HepG2 (cell line): ENCODE results near the gene NUDT3. TPM values are rescaled to one million over a fixed set of nuclear protein-coding genes. Genes with fewer than 3 reads are reported as not detected.
A peak's percentile ranks its signal among the peaks of the same experiment; 100 is the strongest.

ENCODE experiments used
- ATAC-seq: fragments of 200-7000 bp; cut with Tn5 transposase; 3 replicates; pipeline ENCODE4 v1.9.1; 2020; ENCODE audit warnings: mild to moderate bottlenecking, moderate library complexity
- BruUV-seq: library from RNA; stranded (reverse); fragments of 400-500 nt; replicated peaks from 2 replicates; lab custom pipeline; 2021; lab: Mats Ljungman, UMichigan
- CTCF ChIA-PET: fragments of 300-600 bp; formaldehyde crosslinking; extraction: SDS; loops from one replicate; lab custom pipeline; 2021; ENCODE audit warnings: low total read pairs, inconsistent platforms, low intra/inter-chr PET ratio; lab: Yijun Ruan, JAX
- POLR2A ChIA-PET: fragments of 350-600 bp; sonication (Branson Sonifier 250); formaldehyde crosslinking; loops from one replicate; lab custom pipeline; 2020; ENCODE audit warnings: antibody characterized with exemption, inconsistent platforms; lab: Yijun Ruan, JAX
- DNase-seq: peaks from one replicate; pipeline ENCODE4 v3.0.0-alpha.2; 2015; ENCODE audit warnings: low spot score
- FAIRE-seq: peaks from 3 replicates; lab custom pipeline; 2011; peaks lifted over from hg19 to GRCh38; lab: Jason Lieb, UNC
- H2AFZ ChIP-seq: one replicate; pipeline ENCODE4 v1.6.1; 2011; ENCODE audit warnings: low read length, inconsistent platforms
- H3K27ac ChIP-seq: fragments of 300-600 bp; 3 replicates; pipeline ENCODE4 v1.8.0; 2011; ENCODE audit warnings: mixed run types, mild to moderate bottlenecking, mixed read lengths, low read length, inconsistent platforms; ENCODE audit not compliant: insufficient read depth; ENCODE audit errors: extremely low read length
- H3K27me3 ChIP-seq, 2 experiments: fragments of 200-600 bp in 1 of 2; 2 replicates in 1 of 2; 3 replicates in 1 of 2; pipeline versions ENCODE4 v1.6.0 to v1.8.0; 2011; ENCODE audit warnings: low read length in 2 of 2, mild to moderate bottlenecking in 2 of 2, moderate library complexity in 2 of 2, inconsistent platforms in 1 of 2; ENCODE audit not compliant: insufficient read depth in 2 of 2, control insufficient read depth in 1 of 2
- H3K36me3 ChIP-seq, 2 experiments: fragments of 200-600 bp in 1 of 2; replicated peaks in 1 of 2; 2 replicates in 1 of 2; 3 replicates in 1 of 2; pipeline versions ENCODE4 v1.5.1 to v1.8.0; 2011; ENCODE audit warnings: low read length in 2 of 2, inconsistent platforms in 1 of 2; ENCODE audit not compliant: insufficient read depth in 2 of 2, control insufficient read depth in 1 of 2
- H3K4me1 ChIP-seq: 2 replicates; pipeline ENCODE4 v1.5.1; 2012; ENCODE audit warnings: low read length, inconsistent platforms; ENCODE audit not compliant: insufficient read depth
- H3K4me2 ChIP-seq: 2 replicates; pipeline ENCODE4 v1.6.0; 2011; ENCODE audit warnings: low read depth, low read length, inconsistent platforms
- H3K4me3 ChIP-seq, 3 experiments: fragments of 200-600 bp in 1 of 3; sonication (generic), shearing (Covaris generic) in 1 of 3; replicated peaks in 1 of 3; 2 replicates each; pipeline ENCODE4 v1.5.1; 2011 to 2016; ENCODE audit warnings: low read length in 3 of 3, inconsistent platforms in 2 of 3, low read depth in 2 of 3, mild to moderate bottlenecking in 2 of 3, control low read depth in 1 of 3, mixed read lengths in 1 of 3; ENCODE audit not compliant: insufficient read depth in 1 of 3
- H3K79me2 ChIP-seq: one replicate; pipeline ENCODE4 v1.6.1; 2011; ENCODE audit warnings: low read length, inconsistent platforms; ENCODE audit not compliant: insufficient read depth
- H3K9ac ChIP-seq: 2 replicates; pipeline ENCODE4 v1.6.0; 2011; ENCODE audit warnings: mild to moderate bottlenecking, low read depth, low read length, inconsistent platforms; ENCODE audit not compliant: insufficient read depth
- H3K9me3 ChIP-seq: 2 replicates; pipeline ENCODE4 v1.5.1; 2012; ENCODE audit warnings: mild to moderate bottlenecking, low read length
- H4K20me1 ChIP-seq: 2 replicates; pipeline ENCODE4 v1.6.0; 2011; ENCODE audit warnings: inconsistent platforms, mild to moderate bottlenecking, low read length, moderate library complexity; ENCODE audit not compliant: insufficient read depth
- KDM3A ChIP-seq: IDR thresholded peaks from 2 replicates; pipeline ENCODE4 v1.6.1; 2018; ENCODE audit warnings: low read depth, missing compliant biosample characterization
- MAFF ChIP-seq: IDR thresholded peaks from 2 replicates; pipeline ENCODE4 v1.6.1; 2011; ENCODE audit warnings: low read depth, low read length, improper control_type of control experiment
- MAFK ChIP-seq, 2 experiments: IDR thresholded peaks in 1 of 2; conservative IDR thresholded peaks in 1 of 2; 2 replicates each; pipeline ENCODE4 v1.6.1; 2011; ENCODE audit warnings: improper control_type of control experiment in 2 of 2, low read length in 2 of 2
- WGBS: methylation state at CpG from one replicate; pipeline ENCODE4 v1.1.6; 2017; ENCODE audit warnings: low lambda C conversion rate; 5-methylcytosine and 5-hydroxymethylcytosine counted together
- in situ Hi-C: cut with HindIII; loops from 2 replicates; pipeline ENCODE4 v1.10.0; 2017; ENCODE audit warnings: low pct_unique_long_range_greater_than_20kb; ENCODE audit not compliant: extremely low pct_ligation_motif_present
- intact Hi-C: fragments of 100-400 bp; cut with micrococcal nuclease; formaldehyde crosslinking; loops from one replicate; pipeline ENCODE4 v1.10.0; 2022; ENCODE audit not compliant: unreplicated experiment
- polyA plus RNA-seq, 8 experiments: library from polyadenylated mRNA; depleted of rRNA in 3 of 8; stranded (reverse) in 7 of 8; unstranded in 1 of 8; fragments of >200 nt; fragmentation: Illumina TruSeq in 4 of 8; extraction: Trizol in 4 of 8; gene quantifications; 2 replicates each; pipeline versions ENCODE4 v1.2.1 to v1.2.3, GENCODE V29; 2011 to 2016; ENCODE audit warnings: low read depth in 4 of 8, missing spikeins in 1 of 8, mixed read lengths in 1 of 8; ENCODE audit not compliant: insufficient read depth in 1 of 8
- total RNA-seq, 5 experiments: library from RNA; depleted of rRNA; stranded (reverse); fragments of >200 nt; fragmentation: Illumina TruSeq; extraction: Trizol; gene quantifications; 2 replicates each; pipeline ENCODE4 v1.2.3, GENCODE V29; 2016; ENCODE audit warnings: low read depth in 1 of 5
- TF ChIP-seq, protein P1 (sequence below): sonication (generic); formaldehyde crosslinking; IDR thresholded peaks from 2 replicates; pipeline ENCODE4 v1.4.0; 2020; ENCODE audit warnings: missing genetic modification reagents, borderline replicate concordance

NUDT3 gene
- total and polyA plus RNA-seq, 2 of the 13 experiments (the other 11 are each of a cell fraction or from before 2014, with no cell fraction given), result 20.2 to 20.6 TPM

DNA sequence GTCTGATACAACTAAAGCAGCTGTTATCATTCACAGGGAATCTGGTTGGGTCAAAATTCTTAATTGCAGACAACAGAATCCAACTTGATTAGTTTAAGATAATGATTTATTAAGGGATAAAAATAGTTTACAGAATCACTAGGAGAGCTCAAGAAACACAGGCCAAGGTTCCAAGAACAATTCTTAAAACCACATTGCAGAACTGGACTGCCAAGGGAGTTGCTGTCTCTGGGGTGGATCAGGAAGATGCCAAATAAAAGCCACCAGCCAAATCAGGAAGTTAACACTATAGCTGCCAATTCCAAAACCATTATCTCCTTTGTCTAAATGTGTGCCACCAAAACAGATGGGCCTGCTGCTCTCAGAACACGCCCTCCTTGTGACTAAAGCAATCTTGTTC, 53.7 kb downstream of the NUDT3 start (continued):
- TF ChIP-seq, protein P1, sequence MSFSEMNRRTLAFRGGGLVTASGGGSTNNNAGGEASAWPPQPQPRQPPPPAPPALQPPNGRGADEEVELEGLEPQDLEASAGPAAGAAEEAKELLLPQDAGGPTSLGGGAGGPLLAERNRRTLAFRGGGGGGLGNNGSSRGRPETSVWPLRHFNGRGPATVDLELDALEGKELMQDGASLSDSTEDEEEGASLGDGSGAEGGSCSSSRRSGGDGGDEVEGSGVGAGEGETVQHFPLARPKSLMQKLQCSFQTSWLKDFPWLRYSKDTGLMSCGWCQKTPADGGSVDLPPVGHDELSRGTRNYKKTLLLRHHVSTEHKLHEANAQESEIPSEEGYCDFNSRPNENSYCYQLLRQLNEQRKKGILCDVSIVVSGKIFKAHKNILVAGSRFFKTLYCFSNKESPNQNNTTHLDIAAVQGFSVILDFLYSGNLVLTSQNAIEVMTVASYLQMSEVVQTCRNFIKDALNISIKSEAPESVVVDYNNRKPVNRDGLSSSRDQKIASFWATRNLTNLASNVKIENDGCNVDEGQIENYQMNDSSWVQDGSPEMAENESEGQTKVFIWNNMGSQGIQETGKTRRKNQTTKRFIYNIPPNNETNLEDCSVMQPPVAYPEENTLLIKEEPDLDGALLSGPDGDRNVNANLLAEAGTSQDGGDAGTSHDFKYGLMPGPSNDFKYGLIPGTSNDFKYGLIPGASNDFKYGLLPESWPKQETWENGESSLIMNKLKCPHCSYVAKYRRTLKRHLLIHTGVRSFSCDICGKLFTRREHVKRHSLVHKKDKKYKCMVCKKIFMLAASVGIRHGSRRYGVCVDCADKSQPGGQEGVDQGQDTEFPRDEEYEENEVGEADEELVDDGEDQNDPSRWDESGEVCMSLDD (CRISPR knock-in tag), result no peak

DNA sequence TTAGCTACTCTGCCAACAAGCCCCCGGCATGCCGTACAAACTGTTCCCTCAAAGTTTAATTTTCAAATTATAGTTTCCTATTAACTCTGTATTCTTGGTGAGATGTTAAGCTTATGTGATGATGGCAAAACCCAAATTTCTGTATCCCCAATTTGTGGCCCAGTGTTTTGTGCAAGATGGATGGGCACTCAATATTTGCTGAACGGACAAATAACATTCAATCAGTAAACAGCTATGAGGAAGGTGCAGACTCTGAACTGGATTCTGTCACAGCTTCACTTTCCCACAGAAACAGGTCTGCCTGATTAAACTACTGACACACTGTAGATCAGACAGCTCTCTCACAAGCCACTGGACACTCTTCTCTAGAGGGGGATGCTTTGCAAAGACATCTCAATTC, 54.1 kb downstream of the NUDT3 start:
- CTCF ChIA-PET, result no interaction called here
- TF ChIP-seq MAFF, result peak; percentile 94
- peak; percentile 95 to 96 for TF ChIP-seq MAFK (conservative IDR thresholded peaks at IDR 0.05 in 1 of 2, IDR thresholded peaks at IDR 0.05 in 1 of 2; ENCODE audit: low read length in 2 of 2)
- TF ChIP-seq KDM3A (CRISPR knock-in tag), result no peak
- in situ Hi-C loops, result no loop called here

More for the DNA sequence above, 54.1 kb downstream of the NUDT3 start:
- no peaks in the 10 kb centered on the region; the same call in 1 of the 2 replicates for H4K20me1 ChIP-seq
- 100% methylated on average over 3 of the region's 3 CpGs for WGBS
- no peak overlapping the region for H3K9ac ChIP-seq
- H3K4me1 ChIP-seq, result no peaks in the 10 kb centered on the region
- FAIRE-seq (no peak), DNase-seq (no peak), ATAC-seq (no peak)
- H3K4me3 ChIP-seq, result no peak overlapping the region
- POLR2A ChIA-PET, result no interaction called here
- no peak overlapping the region for H3K27ac ChIP-seq
- BruUV-seq, result no TSS peak
- H3K9me3 ChIP-seq, result no peaks in the 10 kb centered on the region
- H3K27me3 ChIP-seq, result no peaks in the 10 kb centered on the region
- intact Hi-C loops, result no loop called here
- H3K36me3 ChIP-seq, result peaks cover 4 to 38% of the 10 kb centered on the region in 2 experiments
- no peak overlapping the region for H2AFZ ChIP-seq
- peaks cover 15% of the 10 kb centered on the region for H3K79me2 ChIP-seq
- H3K4me2 ChIP-seq, result no peak overlapping the region
